Mesothelial cell of epicardium (in vitro differentiated cells): Measurements from ENCODE around the gene NAT8. TPM values are rescaled to one million over a fixed set of nuclear protein-coding genes. Genes with fewer than 3 reads are reported as not detected.
"Not testable (repeated sequence)": the region's sequence is repeated elsewhere in the genome, so short reads cannot be mapped to it uniquely, and the experiment has no call there.

Experiments used
- DNase-seq, 2 experiments: peaks; one replicate each; pipeline ENCODE4 v3.0.0; 2021; ENCODE audit warnings: low spot score in 2 of 2; ENCODE audit not compliant: unreplicated experiment in 2 of 2
- H3K27ac Mint-ChIP-seq: 2 replicates; pipeline ENCODE4 v1.8.0; 2021; ENCODE audit warnings: mixed read lengths
- H3K27me3 Mint-ChIP-seq: 2 replicates; pipeline ENCODE4 v1.8.0; 2021; ENCODE audit warnings: low read depth, mixed read lengths
- H3K36me3 Mint-ChIP-seq: 2 replicates; pipeline ENCODE4 v1.8.0; 2021; ENCODE audit warnings: mixed read lengths
- H3K4me1 Mint-ChIP-seq: 2 replicates; pipeline ENCODE4 v1.8.0; 2021; ENCODE audit warnings: mixed read lengths
- H3K4me3 Mint-ChIP-seq: 2 replicates; pipeline ENCODE4 v1.8.0; 2021; ENCODE audit warnings: mild to moderate bottlenecking, moderate library complexity, mixed read lengths
- H3K9me3 Mint-ChIP-seq: 2 replicates; pipeline ENCODE4 v1.8.0; 2021; ENCODE audit warnings: mixed read lengths
- total RNA-seq: library from RNA; stranded (reverse); gene quantifications from 3 replicates; pipeline ENCODE4 v1.2.1, GENCODE V29; 2021
- TF ChIP-seq, protein P1 (sequence below): fragments of 200-600 bp; sonication (generic); IDR thresholded peaks from one replicate; pipeline ENCODE4 v1.5.0; 2021; ENCODE audit warnings: antibody characterized with exemption; ENCODE audit not compliant: unreplicated experiment

NAT8 gene
- total RNA-seq, 1 donor from 2014 or later = not detected

DNA sequence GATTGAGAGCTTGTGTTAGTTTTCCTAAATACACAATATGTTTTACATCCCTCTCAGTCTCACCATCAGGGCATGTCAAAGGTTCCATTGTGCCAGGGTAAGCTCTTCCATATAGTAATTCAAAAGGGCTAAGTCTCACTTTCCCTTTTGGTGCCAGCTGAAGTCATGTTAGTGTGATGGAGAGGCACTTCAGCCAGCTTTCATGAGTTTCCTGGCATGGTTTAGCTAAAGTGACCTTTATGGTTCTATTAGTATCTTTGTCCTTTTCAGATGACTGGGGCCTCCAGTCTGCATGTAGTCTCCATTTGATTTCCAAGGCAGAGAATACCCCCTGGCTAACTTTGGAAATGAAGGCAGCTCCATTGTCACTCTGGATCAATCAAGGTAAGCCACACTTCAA lies 27.2 kb downstream of the NAT8 start:
- TF ChIP-seq, protein P1, sequence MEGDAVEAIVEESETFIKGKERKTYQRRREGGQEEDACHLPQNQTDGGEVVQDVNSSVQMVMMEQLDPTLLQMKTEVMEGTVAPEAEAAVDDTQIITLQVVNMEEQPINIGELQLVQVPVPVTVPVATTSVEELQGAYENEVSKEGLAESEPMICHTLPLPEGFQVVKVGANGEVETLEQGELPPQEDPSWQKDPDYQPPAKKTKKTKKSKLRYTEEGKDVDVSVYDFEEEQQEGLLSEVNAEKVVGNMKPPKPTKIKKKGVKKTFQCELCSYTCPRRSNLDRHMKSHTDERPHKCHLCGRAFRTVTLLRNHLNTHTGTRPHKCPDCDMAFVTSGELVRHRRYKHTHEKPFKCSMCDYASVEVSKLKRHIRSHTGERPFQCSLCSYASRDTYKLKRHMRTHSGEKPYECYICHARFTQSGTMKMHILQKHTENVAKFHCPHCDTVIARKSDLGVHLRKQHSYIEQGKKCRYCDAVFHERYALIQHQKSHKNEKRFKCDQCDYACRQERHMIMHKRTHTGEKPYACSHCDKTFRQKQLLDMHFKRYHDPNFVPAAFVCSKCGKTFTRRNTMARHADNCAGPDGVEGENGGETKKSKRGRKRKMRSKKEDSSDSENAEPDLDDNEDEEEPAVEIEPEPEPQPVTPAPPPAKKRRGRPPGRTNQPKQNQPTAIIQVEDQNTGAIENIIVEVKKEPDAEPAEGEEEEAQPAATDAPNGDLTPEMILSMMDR = no peak

GRCh38 chr2:73614105-73614504 lies 28.1 kb downstream of the NAT8 start:
- H3K4me3 Mint-ChIP-seq = no peak overlapping the region
- H3K4me1 Mint-ChIP-seq = no peaks in the 10 kb centered on the region
- TF ChIP-seq, protein P1 = no peak
- no peak for DNase-seq
- H3K36me3 Mint-ChIP-seq = peaks cover 8% of the 10 kb centered on the region
- no peak overlapping the region for H3K27ac Mint-ChIP-seq
- no peaks in the 10 kb centered on the region for H3K9me3 Mint-ChIP-seq
- no peaks in the 10 kb centered on the region for H3K27me3 Mint-ChIP-seq

More for the DNA sequence above, 27.2 kb downstream of the NAT8 start:
- Mint-ChIP-seq H3K27me3 (no peaks in the 10 kb centered on the region), H3K9me3 (no peaks in the 10 kb centered on the region), H3K4me3 (no peak overlapping the region), H3K4me1 (no peaks in the 10 kb centered on the region), H3K36me3 (peaks cover 8% of the 10 kb centered on the region), H3K27ac (no peak overlapping the region)
- DNase-seq = no peak

GRCh38 chr2:73611867-73612266 lies 30.4 kb downstream of the NAT8 start:
- Mint-ChIP-seq H3K4me3 (no peak overlapping the region), H3K36me3 (peaks cover 8% of the 10 kb centered on the region), H3K27me3 (no peaks in the 10 kb centered on the region), H3K4me1 (no peaks in the 10 kb centered on the region), H3K27ac (no peak overlapping the region), H3K9me3 (no peaks in the 10 kb centered on the region)
- TF ChIP-seq, protein P1 = no peak
- no peak for DNase-seq

GRCh38 chr2:73611193-73611592 lies 31.0 kb downstream of the NAT8 start:
- Mint-ChIP-seq H3K4me1 (no peaks in the 10 kb centered on the region), H3K9me3 (no peaks in the 10 kb centered on the region), H3K36me3 (peaks cover 8% of the 10 kb centered on the region), H3K4me3 (no peak overlapping the region), H3K27me3 (no peaks in the 10 kb centered on the region), H3K27ac (no peak overlapping the region)
- TF ChIP-seq, protein P1 = no peak
- no peak for DNase-seq

DNA sequence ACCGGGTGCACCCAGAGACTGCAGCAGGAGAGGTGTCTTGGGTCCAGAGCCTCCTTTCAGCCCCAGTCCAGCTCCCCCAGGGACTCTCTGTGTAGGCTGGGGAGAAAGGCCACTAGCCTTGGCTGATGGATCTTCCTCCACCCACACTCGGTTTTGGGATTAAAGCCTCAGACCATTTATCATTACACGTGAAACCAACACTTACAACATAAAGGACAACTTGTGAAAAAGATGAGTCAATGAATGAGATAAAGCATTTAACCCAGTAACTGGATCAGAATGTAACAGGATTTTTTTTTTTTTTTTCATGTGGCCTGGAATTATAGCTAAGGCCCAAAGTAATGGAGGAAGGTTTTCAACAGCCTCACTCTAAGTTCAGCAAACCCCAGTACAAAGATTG lies 32.1 kb downstream of the NAT8 start:
- Mint-ChIP-seq H3K36me3 (peaks cover 5% of the 10 kb centered on the region), H3K9me3 (no peaks in the 10 kb centered on the region), H3K4me1 (no peaks in the 10 kb centered on the region), H3K27ac (no peak overlapping the region), H3K4me3 (no peak overlapping the region), H3K27me3 (no peaks in the 10 kb centered on the region)
- DNase-seq = no peak
- TF ChIP-seq, protein P1 = no peak

DNA sequence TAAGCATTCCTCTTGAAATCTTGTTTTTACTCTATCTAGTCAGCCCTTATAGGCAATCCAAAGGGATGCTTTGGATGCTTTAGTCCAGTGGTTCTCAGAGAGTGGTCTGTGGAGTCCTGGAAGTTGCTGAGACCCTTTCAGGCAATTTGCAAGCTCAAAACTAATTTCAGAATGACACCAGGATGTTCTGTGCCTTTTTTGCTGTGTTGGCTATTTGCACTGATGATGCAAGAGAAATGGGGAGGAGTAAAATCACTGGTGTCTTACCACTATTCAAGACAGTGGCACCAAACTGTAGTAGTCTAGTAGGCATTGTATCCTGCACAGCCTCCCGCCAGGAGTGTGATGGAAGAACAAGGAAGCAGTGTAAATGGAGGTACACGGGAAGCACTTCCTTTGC lies 37.6 kb downstream of the NAT8 start:
- not testable (repeated sequence) for H3K4me3 Mint-ChIP-seq, H3K9me3 Mint-ChIP-seq, H3K27ac Mint-ChIP-seq, H3K4me1 Mint-ChIP-seq, H3K27me3 Mint-ChIP-seq, DNase-seq
- H3K36me3 Mint-ChIP-seq = peaks cover 24% of the 10 kb centered on the region

DNA sequence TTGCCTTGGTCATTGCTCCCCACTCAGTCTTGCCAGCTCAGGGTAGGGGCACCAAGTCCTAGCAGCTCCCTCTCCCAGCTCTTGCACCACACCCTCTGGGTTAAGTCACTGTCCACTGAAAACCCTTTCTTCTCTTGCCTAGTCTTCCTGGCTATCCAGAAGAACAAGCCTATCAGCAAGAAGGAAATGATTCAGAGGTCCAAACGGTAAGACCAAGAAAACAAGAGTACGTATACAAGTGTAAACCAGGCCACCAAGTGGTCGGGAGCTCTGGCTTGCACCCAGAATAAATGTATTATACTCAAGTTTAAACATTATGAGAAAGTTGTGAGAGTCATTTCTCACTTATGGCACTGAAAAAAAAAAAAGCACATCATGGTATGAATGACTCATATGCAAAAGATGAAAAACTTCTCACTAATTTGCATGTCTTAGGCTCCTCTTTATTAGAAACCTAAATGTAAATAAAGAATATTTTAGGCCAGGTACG lies 39.1 kb downstream of the NAT8 start:
- H3K9me3 Mint-ChIP-seq, H3K27ac Mint-ChIP-seq, H3K27me3 Mint-ChIP-seq, H3K4me3 Mint-ChIP-seq, H3K4me1 Mint-ChIP-seq, DNase-seq: not testable (repeated sequence)
- peaks cover 24% of the 10 kb centered on the region for H3K36me3 Mint-ChIP-seq
